ENCODE results near the gene IQSEC3.

Gene IQSEC3

DNA sequence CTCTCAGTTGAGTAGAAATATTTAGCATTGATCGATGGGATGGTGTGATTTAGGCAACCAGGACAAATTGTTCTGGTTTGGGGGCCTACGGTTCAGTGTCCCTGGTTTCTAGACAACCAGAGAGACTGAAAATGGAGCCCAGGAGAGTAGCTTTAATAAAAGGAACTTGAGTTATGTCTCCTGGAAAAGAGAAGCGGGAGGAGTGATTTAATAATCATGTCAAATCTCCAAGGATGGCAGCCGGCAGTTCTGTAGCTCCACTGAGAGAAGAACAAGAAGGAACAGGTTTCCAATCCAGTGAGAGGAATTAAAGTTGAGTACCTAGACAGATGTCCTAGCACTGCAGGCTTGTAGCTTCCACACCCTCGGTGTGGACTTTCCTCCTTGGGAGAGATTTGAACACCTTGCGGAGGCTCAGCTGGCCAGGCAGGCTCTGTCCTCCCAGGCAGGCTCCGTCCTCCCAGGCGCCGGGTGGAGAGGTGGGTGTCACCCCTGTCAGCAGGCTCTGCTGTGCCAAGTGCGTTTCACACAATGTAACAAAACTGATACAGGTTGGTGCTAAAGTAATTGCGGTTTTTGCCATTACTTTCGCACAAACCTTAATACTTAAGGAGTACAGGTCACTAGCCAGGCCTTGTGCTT lies 101.5 kb downstream of the IQSEC3 start:
- FAIRE-seq: no peak

DNA sequence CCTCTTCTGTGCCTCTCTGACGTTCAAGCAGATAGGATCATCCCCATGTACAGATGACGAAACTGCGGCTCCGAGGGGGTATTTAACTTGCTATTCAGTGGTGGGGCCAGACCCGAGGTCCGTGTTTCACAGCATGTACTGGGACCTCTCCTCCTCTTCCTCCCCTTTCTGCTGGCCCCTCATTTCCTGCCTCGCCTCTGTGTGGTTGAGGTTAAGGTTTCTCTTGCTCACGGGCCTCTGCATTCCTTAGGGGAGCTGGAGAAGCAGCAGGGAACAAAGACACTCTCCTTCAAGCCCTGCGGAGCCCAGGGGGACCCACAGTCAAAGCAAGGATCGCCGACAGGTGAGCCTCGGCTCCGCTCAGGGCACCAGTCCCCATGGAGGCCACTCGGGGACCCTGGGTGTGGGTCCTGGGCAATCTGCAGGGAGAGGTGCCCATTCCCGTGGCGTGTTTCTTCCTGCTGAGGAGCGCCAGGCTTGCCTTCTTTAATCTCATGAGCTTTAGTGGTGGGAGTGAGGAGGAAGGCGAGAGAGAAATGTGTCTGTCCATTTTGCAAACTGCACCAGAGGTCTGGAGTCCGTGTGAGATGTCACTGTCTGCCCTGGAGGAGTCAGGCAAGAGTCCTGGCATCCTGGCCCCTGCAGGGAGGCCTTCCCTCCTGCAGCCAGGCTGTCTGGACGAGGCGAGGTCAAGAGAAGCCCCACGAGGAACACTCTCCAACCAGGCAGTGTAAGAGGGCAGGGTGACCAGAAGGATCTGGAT lies 102.4 kb downstream of the IQSEC3 start:
- no peak for FAIRE-seq

DNA sequence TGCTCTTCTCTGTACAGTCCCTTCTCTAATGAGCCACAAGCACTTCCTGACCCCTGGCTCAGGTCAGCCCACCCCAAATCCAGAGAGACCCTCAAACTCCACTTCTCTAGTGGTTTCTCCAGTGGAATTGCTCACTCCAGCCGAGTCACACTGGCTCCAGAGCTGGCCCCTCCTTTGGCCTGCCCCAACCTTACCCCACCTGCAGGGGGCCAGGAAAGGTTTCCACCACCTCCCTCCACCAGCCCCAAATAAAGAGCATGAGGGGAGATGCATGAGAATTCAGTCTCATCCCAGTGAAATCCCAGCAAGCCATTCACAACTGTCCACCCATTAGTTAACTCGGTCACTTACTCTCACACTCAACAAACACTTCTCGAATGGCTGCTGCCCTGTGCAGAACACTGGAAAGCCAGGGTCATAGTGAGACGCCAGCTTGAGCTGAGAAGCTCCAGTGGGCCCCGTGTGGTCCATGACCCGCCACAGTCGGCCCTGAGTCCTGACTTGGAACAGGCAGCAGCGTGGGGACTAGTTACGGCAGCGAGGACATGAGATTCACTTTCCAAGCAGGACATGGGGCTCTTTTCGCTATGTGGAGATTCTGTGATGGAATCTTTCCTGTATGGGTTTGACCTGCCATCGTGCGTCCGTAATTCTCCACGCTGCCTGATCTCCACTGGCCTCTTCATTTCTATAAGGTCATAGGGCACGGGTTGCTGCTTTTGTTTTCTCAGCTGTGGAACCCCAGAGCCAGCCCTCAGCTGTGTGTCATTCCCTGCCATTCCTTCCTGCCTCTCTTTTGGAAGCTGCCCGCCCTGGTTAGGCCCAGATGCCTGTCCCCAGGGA lies 103.2 kb downstream of the IQSEC3 start:
- FAIRE-seq: no peak

DNA sequence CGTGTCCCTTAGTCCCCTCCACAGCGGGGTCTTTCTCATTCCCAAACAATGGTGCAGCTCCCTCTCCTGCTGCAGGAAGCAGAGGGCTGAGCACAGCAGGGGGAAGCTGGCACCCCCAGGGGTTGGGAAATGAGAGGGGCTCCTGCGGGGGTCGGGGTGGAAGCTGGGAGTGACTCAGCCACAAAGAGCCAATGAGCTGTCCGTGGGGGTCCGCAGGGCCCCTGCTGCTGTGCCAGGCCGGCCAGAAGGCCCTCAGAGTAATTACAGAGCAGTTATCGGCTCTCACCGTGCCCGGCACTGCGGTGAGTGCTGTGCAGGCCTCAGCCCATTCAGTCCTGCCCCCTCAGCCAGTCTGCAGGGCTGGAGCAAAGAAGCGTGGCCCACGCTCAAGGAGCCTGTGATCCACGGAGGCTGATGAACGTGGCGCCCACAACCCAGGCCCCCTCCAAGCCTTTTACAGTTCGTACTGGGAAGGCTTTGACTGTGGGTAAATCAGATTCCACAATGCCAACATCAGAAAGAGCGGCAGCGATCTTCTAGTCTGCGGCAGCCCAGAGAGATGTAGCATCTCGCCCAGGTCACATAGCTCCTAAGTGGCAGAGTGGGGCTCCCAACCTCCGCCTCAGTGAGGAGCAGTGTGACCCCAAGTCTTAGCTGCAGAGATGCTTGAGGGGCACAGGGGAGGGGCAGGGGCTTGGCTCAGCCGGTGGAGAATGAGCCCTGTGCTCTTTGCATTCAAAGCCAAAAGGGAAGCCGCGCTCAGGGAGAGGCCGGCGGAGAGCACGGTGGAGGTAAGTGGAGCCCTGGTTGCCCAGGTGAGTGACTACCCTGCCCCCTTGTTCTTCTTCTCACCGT lies 104.0 kb downstream of the IQSEC3 start:
- no peak for FAIRE-seq

DNA sequence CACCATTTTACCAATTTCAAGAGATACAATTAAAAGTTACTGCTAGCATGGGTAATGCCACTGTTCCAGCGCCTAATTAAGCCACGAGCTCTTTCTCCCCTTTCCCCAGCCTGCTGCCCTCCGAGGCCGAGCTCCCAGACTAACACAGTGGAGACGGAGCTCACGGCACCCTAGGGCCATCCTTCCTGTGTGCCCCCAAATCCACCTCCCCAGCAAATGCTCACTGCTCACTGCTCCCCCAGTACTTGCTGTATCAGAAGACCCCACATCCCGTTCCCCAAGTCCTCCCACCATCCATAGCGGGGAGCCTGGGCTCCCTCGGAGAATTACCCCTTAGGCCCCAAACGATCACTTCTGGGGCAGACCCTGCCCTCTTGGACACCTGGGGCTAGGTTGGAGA lies 104.7 kb downstream of the IQSEC3 start:
- FAIRE-seq: no peak

DNA sequence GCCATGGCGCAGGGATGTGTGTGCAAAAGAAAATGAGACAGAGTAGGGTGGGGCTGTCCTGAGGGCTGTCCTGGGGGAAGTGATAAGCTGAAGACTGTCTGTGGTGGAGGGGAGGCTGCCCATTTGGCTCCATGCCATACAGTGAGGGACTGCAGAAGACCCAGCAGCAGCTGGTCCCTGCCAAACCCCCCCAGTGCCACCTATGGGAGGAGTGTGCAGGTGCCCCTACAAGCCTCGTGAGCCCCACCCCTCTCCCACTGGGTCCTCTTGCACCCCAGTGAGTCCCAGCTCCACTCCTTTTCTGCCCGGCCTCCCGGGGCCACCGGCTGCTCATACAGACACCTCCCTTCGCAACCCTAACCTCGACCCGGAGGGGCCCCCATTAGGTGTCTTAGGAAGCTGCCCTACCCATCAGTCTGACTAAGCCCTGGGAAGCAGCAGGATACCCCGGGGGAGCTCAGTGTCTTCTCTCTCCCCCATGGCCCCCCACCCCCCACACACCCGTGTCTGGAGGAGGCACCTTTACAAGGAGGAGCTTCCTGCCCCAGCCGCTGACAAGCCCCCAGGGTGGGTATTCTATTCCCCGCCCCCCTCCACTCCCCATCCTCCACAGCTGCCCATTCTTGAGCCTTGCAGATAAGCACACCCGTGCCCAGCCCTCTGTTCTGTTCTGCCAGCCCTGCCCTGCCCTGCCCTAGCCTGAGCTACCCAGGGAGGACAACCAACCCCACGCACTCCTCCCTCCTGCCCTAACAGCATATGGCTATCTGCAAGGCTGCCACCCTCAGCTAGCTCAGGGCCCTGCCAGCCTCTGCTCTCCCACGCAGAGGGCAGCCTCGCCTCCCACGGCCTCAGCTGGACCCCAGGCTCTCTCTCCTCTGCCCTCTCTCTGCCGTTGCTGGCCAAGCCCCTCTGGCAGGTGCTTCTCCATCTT lies 105.4 kb downstream of the IQSEC3 start:
- FAIRE-seq: no peak

DNA sequence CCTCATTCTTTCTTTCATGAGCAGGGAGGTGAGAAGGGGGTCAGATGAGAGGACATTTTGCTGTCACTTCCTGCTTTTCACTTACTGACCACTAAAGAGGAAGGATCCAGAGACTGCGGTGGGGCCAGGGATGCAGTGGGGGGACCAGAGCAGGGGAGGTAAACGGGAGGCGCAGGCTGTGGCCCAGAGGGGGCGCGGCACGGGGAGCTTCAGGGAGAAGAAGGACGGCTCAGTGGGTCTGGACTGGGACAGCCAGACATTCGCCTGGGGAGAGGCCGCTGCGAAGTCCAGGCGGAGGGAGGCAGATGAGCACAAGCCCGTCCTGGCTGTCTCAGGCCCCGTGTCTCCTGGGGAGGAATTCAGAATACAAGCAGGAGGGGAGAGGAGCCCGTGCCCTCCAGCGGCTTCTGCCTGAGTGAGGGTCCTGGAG lies 106.2 kb downstream of the IQSEC3 start:
- FAIRE-seq: no peak

DNA sequence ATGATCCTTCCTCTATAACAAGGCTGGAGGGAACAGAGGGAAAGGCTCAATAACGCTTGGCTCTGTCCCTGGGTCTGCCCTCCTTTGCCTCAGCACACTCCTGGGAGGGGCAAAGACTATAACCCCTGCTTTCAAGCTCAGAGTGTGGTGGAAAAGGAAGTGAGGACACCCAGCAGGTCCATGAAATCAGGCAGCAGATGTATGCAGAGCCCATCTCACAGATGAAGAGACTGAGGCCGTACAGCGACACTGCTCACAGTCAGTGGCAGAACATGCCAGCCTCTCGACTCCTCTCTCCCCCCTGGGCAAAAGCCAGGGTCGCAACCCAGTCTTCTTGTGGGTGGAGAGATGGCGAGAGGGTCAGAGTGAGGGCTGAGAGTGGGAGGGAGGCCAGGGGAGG lies 107.6 kb downstream of the IQSEC3 start:
- no peak for FAIRE-seq

DNA sequence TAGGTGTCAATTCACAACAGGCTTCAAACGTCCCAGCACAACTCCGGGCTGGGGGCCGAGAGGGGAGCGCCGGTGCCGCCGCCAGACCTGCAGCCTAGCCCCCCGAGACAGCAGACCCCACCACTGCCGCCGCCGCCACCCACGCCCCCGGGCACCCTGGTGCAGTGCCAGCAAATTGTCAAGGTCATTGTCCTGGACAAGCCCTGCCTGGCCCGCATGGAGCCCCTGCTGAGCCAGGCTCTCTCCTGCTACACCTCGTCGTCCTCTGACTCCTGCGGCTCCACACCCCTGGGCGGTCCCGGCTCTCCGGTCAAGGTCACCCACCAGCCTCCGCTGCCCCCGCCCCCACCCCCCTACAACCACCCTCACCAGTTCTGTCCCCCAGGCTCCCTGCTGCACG lies 108.0 kb downstream of the IQSEC3 start:
- no peak for FAIRE-seq

DNA sequence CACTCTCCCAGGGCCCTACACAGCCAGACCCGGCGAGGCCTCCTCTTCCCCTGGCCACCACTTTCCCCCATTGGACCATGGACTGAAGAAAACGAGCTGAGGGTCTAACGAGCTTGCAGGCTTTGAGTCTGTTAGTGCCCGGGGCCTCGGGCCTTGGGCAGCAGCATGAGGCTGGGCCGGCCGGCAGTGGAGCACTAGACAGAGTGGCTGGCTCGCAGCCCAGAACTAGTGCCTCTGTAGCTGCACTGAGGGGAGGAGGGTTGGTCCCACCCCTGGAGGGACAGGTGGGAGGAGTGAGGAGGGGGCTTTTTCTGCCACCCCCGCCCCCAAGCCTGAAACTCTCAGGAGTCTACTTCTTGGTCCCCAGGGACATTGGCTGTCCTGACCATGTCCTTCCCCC lies 108.7 kb downstream of the IQSEC3 start:
- FAIRE-seq: no peak

DNA sequence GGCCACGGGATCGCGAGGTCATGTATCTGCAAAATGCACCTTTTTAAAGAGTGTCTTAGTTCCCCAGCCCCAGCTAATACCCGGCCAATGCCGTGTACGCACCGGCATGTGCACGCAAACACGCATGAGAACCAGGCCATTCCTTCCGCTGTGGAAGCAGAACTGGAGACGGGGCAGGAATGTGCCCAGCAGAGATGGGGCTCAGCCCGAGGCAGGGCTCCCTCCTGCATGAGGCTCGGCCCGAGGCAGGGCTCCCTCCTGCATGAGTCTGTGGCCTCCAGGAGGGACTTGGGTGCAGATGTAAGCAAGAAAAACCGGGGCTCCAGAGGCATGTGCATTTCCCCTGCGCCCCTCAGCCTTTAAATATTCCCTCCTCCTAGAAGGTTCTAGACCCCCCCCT lies 109.2 kb downstream of the IQSEC3 start:
- no peak for FAIRE-seq

DNA sequence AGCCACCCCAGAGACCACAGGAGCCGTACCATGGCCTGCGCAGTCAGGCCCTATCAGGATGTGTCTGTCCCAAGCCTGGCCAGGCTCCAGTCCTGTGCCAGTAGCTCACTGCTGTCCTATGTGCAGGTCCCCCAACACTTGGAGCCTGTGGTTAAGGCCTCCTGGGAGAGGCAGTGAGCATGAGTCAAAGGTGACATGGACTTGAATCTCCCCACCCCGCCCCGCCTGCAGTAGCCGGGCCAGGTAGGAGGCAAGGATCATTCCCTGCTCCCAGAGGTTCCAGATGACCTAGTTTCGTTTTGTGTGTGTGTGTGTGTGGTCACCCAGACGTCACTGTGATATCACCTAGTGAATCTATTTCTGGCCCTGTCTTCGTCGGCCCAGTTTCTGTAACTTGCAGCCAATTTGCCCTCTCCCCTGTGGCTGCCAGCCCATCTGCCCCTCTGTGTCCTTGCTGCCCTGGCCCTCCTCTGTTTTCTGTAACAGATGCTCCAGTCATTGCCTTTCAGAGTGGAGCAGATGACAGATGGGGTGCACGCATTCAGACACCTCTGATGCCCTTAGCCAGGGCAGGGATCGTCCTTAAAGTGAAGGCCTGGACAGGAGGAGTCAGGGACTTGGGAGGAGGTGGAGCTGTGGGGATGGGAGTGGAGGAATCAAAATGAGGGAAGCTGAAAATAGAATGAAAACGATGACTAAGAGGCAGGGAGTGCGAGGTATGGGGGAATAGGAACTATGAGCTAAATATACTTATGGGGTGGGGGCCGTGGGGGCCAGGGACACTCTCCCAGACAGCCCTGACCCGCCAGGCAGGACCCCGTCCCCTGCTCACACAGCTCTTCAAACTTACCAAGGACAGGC lies 110.0 kb downstream of the IQSEC3 start:
- no peak for FAIRE-seq

DNA sequence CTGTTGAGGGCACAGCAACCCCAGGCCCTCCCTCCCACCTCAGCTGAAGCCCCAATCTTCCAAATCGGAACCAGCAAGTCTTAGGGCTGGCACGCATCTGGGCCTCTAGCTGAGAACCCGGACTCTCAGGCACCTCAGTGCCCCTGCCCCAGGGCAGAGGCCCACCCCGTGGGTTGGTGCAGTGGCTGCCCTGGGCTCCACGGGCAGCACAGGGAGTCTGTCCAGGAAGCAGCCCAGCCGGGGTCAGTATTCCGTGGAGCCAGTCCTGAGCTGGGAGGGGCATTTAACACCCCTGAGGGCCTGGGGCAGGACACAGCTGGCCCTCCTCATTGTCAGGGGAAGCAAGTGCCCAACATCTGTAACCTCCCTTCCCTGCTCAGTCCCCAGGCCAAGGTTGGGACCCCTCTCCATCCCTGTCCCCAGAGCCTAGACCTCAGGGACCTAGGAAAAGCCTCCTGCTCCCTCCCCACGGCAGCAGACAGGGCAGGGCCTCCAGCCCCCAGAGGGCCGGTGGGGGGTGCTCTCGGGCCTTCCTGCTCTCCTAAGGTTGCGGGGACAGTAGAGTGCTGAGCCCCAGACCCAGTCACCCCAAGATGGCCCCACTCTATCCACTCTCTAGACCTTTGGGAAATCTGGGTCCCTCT lies 110.9 kb downstream of the IQSEC3 start:
- no peak for FAIRE-seq

DNA sequence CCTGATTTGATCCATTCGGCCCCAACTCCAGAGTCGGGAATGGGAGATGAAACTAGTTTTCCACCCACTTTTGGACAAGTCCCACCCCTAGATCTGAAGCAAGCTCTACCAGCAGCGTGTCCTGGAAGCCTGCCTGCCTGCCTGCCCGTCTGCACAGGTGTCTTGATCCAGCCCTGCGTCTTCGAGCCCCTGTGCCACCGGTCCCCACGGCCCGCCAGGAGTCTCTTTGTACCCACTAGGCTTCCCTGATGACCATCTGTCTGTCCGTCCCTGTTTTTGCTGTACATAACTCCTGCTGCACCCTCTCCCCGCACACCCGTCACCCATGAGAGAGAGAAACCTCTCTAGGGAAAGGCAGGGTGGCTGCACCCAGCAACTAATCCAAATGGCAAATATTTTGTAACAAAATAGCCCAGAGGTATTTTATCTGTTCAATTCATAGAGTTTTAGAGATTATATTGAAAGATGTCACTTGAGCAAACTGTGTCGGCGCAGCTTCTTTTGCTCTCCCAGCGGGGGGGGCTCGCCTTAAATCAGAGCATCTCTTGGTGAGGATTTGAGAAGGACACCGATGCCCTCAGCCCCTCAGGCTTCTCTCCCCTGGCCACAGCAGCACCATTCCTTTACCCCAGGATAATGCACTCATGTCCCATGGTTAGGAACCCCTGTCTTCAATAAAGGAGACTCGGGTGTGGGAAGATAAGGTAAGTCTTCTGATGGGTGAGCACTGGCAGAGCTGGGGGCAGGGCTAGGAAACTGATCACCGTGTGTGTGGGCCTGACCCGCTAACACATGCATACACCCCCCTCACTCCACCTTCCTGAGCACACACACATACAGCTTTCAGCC lies 111.6 kb downstream of the IQSEC3 start:
- FAIRE-seq: no peak

DNA sequence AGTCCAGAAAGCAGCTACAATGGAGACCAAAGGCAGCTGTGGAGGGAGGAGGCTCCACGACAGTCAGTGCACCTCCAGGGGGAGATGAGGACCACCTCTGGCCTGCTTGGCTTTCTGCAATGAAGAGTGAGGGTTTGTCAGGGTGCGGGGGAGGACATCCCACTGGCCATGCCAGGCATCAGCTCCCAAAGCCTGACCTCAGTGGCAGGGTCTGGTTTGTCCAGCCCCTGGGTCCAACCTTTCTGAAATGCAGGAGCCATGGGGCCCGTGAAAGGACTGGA lies 112.2 kb downstream of the IQSEC3 start:
- FAIRE-seq: no peak

DNA sequence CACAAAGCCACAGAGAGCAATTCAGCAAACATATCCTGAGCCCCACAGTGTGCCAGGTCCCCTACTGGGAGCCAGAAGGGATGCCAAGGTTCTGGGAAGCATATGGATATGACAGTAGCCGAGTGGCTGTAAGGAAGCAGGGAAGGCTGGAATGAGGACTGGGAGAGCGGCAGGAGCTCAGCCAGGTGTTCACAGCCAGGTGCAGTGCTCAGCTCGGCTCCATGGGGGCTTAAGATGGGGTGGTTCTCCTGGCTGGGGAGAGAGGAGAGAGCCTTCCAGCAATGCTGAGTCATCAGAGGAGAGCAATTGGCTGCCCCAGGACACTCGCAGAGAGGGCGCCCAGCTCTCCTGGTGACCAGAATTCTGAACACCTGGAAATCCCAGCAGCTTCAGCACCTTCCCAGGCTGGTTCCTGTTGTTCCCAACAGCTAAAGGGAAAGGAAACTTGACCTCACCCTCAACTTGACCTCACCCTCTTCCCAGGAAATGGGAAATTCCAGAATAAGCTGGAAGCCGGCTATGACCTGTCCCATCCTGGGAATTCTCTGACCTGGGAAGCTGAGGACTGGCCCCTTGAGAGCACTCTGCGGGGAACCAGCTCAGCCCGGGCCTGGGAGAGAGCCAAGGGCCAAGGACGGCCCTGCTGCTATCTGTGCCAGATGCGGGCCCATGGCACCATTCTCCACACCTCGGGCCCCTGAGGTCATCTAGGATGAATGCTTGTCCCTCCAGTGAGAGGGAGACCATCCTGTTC lies 112.7 kb downstream of the IQSEC3 start:
- no peak for FAIRE-seq

DNA sequence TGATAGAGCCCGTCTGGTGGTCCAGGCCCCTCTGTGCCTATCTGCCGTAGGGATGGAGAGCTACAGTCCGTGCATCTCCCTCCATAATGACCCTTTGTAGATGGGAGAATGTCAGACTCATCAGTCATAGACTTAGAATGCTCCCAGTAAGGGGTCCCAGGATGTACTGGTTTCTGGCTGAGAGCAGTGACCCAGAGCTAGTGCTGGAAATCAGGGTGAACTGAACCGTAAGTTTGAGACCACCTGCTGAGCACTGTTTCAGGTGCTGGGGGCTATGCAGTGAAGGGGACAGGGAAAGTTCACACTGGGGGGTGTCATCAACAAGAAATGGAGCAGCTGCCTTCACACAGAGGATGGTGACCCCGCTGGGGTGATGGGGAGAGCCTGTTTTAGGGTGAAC lies 113.3 kb downstream of the IQSEC3 start:
- no peak for FAIRE-seq

DNA sequence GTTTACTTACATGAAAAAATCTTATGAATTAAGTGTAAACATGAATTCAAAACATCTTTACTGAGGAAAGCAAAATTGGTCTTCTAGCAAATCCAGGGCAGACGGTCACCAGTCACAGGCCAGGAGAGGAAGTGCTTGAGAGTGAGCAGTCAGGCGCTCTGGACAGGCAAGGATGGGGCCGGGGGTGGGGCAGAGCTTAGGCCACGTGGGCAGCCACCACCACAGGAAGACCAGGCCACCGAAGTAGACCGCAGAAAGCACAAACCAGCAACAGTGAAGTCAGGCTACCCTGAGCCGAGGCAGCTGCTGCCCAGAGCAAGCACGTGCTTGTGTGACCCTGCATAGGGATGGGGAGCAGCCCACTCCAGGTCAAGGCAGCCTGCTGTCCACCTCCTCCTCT lies 113.9 kb downstream of the IQSEC3 start:
- FAIRE-seq: no peak

DNA sequence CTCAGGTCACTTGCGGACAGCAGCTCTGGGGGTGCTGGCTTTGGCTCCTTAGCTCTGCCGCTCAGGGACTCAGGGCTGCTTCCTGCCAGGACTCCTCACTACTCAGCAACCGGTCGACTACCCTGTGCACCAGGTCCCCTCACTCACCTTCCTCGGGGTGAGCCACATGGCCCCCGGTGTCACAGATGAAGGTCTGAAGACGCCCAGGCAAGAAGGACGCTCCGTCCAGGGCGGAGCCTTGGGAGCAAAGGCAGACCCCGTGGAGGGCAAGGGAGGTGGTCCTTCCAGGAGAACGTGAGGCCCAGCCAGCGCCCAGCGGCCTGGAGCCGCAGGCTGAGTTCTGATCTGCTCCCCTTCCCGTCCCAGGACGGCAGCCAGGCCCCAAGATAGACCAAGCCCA lies 115.4 kb downstream of the IQSEC3 start:
- no peak for FAIRE-seq

All from endometrium (tissue), 2 donors.